GM21367 (cell line): ENCODE measurements around the gene TBC1D3H.
"Not testable (repeated sequence)": the region's sequence is repeated elsewhere in the genome, so short reads cannot be mapped to it uniquely, and the experiment has no call there.

Experiments
- ATAC-seq: cut with Tn5 transposase; IDR thresholded peaks from one replicate; pipeline ENCODE4 v1.9.1; 2021; ENCODE audit not compliant: unreplicated experiment

TBC1D3H gene

GRCh38 chr17:36388385-36389245 lies at the start of gene TBC1D3H:
Gene TBC1D3H (minus strand): TSS chr17:36388435. CDS start chr17:36386895, 1,540 bp downstream.
- not testable (repeated sequence) for ATAC-seq

DNA sequence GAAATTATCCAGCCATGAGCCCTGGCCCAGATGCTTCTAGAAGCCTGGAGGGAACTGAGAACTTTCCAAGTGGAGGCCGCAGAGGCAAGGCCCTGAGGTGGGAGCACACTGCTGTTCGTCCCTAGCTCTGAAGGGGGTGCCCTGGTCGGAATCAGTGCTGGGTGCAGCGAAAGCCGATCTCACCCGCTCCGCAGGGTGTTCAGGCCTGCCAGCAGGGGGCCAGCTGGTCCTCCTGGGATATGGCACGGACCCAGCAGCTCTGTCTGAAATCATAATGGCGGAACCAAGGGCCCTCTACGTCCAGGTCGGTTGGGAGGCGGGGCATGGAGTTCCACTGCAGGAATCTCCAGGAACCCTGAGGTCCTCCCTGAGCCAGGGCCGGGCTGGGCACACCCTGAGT lies 40.7 kb upstream of the TBC1D3H start:
- ATAC-seq, result not testable (repeated sequence)

- ATAC-seq, result not testable (repeated sequence)
Measured at GRCh38 chr17:36415180-36415941, 27.1 kb upstream of the TBC1D3H start.

GRCh38 chr17:36390943-36391645 lies 2.9 kb upstream of the TBC1D3H start:
- not testable (repeated sequence) for ATAC-seq

- ATAC-seq, result not testable (repeated sequence)
Measured at GRCh38 chr17:36375938-36376337, 12.3 kb downstream of the TBC1D3H start.

- not testable (repeated sequence) for ATAC-seq
Measured at GRCh38 chr17:36362496-36362895, 25.7 kb downstream of the TBC1D3H start.
